Stimulated activated CD4-positive, alpha-beta T cell treated with anti-CD3 and anti-CD28 coated beads, Interleukin-12 subunit alpha, Interleukin-12 subunit beta, amount 100 ng/mL, for 48 hours (primary cell): ENCODE data around the gene TPSB2.
"Not testable (repeated sequence)": the region's sequence is repeated elsewhere in the genome, so short reads cannot be mapped to it uniquely, and the experiment has no call there.

Experiments
- DNase-seq, 3 donors: peaks; one replicate each; pipeline ENCODE4 v3.0.0-alpha.2; 2020; ENCODE audit warnings: low read depth in 2 of 3, low spot score in 1 of 3

Gene TPSB2

DNA sequence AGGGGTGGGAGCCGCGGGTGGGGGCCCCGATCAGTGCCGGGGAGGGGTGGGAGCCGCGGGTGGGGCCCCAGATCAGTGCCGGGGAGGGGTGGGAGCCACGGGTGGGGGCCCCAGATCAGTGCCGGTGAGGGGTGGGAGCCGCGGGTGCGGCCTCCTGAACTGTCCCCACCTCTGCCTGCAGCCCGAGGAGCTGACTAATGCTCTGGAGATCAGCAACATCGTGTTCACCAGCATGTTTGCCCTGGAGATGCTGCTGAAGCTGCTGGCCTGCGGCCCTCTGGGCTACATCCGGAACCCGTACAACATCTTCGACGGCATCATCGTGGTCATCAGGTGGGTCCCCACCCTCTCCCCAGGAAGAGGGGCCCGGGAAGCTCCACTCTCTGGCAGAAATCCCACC is 25.1 kb downstream of the TPSB2 start:
- no peak for DNase-seq

DNA sequence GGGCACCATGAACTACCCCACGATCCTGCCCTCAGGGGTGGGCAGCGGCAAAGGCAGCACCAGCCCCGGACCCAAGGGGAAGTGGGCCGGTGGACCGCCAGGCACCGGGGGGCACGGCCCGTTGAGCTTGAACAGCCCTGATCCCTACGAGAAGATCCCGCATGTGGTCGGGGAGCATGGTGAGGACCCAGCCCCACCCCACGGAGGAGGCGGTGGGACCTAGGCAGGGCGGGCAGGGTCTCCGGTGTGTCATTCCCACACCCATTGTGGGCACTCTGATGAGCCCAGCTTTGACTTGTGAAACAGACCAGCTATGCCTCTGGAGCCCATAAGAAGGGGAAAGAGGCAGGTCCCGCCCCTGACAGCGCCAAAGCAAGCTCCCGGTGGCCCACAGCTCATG is 27.7 kb downstream of the TPSB2 start:
- DNase-seq, result no peak

DNA sequence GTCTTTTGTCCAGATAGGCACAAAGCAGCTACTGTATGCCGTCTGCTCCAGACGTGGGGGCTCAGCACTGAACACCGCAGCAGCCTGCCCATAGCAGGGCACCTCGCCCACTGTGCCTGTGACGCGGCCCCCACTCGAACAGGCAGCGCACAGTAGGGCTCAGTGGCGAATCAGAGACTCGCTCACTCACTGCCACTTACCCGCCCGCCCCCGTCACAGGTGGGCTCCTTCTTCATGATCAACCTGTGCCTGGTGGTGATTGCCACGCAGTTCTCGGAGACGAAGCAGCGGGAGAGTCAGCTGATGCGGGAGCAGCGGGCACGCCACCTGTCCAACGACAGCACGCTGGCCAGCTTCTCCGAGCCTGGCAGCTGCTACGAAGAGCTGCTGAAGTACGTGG is 28.5 kb downstream of the TPSB2 start:
- no peak for DNase-seq

DNA sequence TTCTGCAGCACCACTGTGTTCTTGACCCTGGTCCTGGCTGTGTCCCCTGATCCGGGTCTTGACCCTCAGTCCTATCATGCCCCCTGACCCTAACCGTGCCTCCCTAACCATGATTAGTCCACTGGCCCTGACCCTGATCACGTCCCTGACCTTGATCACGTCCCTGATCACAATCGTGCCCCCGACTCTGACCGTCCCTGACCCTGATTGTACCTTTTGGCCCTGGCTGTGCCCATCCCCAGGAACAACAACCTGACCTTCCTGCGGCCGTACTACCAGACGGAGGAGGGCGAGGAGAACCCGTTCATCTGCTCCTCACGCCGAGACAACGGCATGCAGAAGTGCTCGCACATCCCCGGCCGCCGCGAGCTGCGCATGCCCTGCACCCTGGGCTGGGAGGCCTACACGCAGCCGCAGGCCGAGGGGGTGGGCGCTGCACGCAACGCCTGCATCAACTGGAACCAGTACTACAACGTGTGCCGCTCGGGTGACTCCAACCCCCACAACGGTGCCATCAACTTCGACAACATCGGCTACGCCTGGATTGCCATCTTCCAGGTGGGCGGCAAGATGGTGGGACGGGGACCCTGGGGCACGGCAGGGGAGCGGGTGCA is 29.9 kb downstream of the TPSB2 start:
- no peak for DNase-seq

DNA sequence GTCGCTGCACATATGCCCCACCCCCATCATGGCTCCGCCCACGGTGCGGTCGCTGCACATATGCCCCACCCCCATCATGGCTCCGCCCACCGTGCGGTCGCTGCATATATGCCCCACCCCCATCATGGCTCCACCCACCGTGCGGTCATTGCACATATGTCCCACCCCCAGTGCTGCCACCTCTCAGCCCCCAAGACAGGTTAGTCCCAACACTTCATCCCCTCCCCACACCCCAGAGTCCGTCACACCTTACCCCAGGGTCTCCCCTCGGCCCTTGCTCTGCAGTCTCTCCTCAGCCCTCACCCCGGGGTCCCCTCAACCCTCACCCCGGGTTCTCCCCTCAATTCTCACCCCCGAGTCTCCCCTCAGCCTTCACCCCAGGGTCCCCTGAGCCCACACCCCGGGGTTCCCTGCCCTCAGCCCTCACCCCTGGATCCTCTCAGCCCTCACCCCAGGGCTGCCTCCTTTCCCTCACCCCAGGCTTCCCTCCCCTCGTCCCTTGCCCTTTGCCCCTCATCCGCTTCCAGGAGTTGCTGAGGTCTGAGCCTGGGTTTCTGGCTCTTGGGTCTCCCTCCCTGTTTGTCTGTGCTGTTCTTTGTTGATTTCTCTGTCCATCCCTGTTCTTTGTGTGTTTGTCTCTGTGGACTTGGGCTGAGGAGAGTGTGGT is 30.5 kb downstream of the TPSB2 start:
- no peak for DNase-seq

DNA sequence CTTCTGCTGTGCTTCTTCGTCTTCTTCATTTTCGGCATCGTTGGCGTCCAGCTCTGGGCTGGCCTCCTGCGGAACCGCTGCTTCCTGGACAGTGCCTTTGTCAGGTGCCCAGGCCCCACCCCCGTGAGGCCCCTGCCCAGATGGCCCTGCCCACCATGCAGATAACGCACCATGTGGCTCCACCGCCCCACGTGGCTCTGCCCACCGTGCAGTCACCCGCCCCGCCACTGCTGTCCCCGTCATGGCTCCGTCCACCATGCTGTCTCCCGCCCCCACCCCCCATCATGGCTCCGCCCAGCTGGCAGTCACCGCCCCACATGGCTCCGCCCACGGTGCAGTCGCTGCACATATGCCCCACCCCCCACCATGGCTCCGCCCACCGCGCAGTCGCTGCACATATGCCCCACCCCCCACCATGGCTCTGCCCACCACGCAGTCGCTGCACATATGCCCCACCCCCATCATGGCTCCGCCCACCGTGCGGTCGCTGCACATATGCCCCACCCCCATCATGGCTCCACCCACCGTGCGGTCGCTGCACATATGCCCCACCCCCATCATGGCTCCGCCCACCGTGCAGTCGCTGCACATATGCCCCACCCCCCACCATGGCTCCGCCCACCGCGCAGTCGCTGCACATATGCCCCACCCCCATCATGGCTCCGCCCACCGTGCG is 31.2 kb downstream of the TPSB2 start:
- DNase-seq, result not testable (repeated sequence)

DNA sequence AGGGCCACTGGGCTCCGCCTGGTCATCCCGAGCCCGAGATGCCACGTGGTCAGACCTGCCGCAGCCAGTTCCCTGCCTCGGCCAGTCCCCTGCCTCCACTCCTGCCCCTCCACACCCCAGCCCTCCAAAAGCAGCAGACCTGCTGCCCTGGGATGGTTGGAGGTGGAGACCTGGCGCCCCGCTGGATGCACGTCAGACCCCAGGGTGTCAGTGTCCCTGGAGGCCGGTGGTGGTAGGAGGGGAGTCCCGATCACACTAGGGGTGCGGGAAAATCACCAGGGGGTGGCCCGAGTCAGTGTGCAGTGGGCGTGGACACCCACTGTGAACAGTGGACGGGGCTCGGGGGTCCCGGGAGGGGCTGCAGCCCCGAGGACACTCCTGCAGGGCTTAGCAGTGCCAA is 31.8 kb downstream of the TPSB2 start:
- no peak for DNase-seq

DNA sequence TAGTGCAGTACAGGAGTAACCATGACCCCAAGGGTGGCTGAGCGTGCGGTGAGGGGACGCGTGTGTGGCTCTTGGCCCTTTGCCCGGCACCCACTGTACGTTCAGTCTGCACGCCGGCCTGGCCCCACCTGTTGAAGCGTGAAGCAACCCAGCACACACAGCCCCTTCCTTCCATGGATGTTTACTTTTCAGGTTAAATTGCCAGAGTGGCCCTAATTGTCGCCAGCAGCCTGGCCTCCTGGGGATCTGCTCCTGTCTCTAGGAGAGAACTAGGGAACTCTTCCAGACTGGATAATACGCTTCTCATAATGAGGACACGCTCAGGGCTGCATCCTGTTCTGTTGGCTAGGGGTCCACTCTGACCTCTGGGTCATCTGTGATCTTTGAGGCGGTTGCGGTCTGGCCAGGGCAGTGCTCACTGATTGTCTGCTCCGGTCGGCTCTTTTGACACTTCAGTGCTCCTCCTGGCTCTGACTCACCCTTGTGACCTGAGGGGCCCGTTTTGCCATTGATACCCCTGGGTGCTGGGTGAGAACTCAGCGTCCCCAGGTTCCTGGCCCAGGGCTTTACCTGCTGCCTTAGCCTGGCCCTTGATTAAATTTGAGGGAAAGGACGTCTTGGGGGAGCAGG is 32.6 kb downstream of the TPSB2 start:
- no peak for DNase-seq

DNA sequence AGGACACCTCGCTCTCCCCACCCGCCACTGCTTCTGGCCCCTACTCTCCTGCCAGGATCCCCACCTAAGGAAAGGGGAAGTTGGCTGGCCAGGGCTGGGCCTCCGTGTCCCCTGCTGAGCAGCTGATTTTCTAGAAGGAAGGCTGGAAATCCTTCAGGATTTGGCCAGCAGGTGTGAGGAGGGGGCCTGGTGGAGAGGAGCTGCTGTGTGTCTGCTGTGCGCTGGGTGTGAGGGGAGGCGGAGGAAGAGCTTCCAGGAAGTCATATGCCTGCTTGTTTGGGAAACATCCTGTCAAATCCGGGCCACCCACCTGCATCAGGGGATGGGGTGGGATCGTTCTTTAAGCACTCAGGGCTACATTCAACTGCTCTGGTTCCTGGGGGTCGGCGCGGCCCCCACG is 33.5 kb downstream of the TPSB2 start:
- DNase-seq, result no peak

DNA sequence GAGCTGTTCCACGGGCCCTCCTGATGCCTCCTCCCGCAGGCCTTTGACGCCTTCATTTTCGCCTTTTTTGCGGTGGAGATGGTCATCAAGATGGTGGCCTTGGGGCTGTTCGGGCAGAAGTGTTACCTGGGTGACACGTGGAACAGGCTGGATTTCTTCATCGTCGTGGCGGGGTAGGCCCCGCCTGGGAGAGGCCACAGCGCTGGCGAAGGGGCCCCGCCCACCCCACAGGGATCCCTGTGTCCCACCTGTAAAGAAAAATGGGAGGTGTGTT is 34.7 kb downstream of the TPSB2 start:
- DNase-seq, result no peak

DNA sequence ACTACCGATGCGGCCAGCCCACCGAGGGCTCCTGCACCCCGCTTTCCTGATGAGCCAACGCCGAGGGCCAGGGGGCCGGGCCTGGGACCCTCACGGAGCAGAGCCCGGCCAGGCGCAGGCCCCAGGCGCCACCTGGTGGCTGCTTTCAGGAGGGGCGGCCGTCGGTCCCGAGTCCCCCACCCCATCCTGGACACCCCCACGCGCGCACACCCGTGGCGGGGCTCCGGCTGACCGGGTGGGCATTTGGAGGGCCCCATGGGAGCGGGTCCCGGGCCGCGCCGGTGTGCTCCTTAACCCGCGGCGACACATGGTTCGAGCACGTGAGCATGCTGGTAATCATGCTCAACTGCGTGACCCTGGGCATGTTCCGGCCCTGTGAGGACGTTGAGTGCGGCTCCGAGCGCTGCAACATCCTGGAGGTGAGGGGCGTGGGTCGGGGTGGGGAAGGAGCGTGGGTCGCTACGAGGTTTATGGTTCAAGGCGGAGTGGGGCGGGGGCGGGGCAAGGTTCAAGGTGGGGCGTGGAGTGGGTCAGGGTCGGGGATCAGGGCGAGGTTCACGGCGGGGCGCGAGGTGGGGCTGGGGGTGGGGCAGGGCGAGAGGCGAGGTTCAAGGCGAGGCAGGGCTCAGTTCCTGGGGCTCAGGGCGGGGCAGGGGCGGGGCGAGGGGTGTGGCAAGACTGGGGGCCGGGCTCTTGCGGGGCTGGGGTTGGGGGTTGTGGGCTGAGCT is 35.2 kb downstream of the TPSB2 start:
- no peak for DNase-seq

DNA sequence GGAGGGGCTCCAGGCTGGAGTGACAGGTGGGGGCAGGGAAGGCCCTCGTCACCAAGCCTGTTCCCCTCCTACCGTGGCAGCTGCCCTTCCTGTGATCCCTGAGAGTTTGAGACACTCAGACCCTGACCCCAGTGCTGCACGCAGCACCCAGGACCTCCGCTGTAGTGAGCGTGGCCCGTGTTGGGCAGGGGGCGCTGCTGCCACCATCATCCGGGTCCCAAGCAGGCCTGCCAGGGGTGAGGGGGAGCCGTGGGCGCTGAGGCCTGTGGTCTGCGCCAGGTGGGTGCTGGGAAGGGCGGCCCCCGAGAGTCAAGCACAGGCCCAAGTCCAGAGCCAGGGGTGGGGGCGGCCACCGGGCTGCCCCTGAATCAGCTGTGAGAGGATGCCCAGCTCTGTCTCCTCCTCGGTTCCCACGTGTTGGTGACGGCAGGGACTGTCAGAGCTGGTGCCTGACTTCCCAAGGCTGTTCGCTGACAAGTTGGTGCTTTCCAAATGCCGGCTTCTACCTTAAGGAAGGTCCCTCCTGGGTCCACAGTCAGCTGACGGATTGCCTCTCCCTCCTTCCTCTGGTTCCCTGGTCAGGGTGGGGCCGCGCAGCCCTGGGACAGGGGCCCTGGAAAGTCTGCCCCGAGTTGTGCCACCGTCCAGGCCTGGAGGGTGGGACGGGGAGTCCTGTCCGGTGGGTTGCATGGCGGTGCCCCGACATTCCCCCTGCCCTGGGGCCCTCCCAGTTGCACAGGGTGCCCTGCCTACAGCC is 36.0 kb downstream of the TPSB2 start:
- DNase-seq, result no peak

DNA sequence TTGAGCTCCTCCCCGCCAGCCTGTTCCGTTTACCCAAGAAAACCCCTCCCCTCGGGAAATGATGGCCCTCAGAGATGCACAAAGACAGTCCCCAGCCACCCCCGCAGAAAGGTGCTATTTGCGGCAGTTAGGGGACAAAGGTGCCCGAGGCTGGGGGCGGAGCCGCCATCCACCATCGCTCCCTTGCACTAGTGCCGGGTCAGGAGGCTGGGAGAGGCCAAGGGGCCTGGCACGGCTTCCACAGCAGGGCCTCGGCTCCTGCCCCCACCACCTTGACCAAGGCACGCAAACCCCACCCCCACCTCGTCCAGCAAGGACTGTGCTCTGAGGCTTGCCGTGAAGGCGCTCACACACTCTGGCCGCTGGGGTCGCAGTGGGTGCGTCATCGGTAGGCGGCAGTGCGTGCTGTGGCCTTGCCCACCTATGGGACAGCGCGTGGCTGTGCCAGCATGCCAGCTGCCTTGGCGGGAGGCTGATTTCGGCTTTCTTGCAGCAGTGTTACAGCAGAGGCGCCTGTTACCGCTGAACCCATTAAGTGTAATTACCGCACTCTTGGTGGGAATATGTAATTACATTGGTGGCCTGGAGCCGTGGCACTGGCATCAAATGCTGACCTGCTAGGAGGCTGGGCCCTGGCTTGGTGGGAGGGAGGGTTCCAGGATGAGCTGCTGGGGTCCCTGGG is 36.7 kb downstream of the TPSB2 start:
- no peak for DNase-seq

DNA sequence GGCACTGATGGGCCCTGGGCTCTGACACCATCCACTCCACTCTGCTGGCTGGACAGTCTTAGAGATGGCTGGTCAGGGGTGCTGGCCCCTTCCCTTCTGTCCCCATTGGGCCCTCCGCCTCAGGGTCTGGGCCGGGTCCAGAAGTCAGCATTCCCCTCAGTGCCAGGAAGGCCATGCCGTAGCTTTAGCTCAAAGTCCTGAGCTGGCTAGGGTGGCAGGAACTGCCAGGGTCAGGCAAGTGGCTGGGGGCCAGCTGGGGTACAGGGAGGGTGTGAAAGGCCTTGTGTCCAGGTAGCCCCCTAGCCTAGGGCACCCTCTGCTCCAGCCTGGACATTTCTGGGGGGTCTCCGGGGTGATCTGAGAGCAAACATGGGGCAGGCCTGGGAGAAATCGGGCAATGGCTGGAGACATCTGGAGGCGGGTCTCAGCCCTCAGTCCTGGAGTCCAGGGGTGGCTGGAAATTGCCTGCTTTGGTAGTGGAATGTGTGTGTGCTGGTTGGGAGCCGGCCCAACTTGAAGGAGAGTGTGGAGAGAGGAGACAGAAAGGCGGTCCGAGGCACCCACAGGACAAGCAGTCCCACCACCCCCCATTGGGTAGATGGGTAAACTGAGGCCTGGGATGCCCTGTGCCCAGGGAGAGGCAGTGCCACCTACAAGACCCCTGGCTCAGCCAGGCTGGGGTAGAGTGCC is 37.5 kb downstream of the TPSB2 start:
- no peak for DNase-seq

DNA sequence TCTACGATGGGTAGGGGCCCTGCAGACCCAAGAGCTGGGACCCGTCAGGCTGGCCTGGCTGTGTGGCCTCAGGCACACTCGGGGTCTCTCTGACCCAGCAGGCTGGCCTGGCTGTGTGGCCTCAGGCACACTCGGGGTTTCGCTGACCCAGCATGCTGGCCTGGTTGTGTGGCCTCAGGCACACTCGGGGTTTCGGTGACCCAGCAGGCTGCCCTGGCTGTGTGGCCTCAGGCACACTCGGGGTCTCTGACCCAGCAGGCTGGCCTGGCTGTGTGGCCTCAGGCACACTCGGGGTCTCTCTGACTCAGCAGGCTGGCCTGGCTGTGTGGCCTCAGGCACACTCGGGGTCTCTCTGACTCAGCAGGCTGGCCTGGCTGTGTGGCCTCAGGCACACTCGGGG is 39.2 kb downstream of the TPSB2 start:
- DNase-seq, result not testable (repeated sequence)

DNA sequence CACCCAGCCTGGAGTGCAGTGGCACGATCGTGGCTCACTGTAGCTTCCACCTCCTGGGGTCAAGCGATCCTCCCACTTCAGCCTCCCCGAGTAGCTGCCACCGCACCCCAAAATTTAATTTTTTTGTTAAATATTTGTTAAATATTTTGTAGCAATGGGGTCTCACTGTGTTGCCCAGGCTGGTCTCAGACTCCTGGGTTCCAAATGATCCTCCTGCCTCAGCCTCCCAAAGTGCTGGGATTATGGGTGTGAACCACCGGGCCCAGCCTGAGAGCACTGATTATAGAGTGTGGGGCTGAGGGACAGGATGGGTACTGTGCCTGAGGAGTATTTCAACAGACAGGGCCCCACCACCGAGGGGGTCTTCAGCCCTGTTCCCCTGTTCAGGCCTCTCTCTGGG is 40.5 kb downstream of the TPSB2 start:
- no peak for DNase-seq

DNA sequence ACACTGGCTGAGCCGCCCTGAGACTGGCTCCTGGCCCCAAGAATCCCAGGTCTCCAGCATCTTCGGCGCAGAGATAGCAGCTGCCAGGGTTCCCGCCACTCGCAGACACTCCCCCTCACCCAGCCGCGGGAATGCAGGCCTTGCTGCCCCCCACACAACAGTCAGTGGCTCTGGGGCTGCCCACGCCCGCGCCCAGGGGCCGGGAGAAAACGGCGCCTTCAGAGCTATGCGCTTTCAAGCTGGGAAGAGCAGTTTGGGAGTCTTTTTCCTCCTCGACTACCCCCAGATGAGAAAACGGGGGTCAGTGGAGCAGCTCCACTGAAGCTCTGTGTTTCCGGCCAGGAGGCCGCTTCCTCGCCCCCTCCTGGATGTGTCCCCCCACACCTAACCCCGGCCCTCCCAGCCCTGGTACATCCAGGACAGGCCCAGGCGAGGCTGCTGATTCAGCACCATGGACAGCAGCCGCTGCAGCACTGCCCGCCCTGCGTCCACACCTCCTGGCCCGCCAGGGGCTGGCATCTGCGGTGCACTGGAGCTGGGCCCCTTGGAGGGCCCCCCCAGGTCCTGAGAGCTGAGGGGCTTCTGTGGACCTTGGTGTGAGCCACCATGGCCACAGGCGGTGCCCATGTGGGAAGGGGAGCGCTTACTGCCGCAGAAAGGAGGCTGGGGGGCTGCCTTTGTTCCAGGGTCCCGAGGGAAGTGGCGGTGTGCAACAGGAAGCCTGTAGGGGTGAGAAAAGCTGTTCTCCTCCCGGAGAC is 41.4 kb downstream of the TPSB2 start:
- DNase-seq, result peak in 2 of 3 donors; percentile 15 to 23

DNA sequence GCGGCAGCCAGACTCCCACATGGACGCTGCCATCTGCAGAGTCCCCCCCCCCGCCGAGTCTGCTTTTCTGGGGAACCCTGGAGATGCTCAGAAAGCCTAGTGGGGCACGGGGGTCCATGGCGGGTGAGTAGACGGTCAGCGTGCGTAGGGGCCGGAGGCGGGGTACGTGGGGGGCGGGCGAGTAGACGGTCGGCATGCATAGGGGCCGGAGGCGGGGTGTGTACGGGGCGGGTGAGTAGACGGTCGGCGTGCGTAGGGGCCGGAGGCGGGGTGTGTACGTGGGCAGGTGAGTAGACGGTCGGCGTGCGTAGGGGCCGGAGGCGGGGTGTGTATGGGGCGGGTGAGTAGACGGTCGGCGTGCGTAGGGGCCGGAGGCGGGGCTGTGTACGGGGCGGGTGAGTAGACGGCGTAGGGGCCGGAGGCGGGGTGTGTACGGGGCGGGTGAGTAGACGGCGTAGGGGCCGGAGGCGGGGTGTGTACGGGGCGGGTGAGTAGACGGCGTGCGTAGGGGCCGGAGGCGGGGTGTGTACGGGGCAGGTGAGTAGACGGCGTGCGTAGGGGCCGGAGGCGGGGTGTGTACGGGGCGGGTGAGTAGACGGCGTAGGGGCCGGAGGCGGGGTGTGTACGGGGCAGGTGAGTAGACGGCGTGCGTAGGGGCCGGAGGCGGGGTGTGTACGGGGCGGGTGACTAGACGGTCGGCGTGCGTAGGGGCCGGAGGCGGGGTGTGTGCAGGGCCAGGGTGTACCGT is 44.4 kb downstream of the TPSB2 start:
- not testable (repeated sequence) for DNase-seq
